Measurements from ENCODE around the gene UNC5C. TPM values are rescaled to one million over a fixed set of nuclear protein-coding genes. Genes with fewer than 3 reads are reported as not detected.
"Not testable (repeated sequence)": the region's sequence is repeated elsewhere in the genome, so short reads cannot be mapped to it uniquely, and the experiment has no call there.

The UNC5C gene
- total RNA-seq, 1 donor from 2014 or later, result 0.70 TPM

DNA sequence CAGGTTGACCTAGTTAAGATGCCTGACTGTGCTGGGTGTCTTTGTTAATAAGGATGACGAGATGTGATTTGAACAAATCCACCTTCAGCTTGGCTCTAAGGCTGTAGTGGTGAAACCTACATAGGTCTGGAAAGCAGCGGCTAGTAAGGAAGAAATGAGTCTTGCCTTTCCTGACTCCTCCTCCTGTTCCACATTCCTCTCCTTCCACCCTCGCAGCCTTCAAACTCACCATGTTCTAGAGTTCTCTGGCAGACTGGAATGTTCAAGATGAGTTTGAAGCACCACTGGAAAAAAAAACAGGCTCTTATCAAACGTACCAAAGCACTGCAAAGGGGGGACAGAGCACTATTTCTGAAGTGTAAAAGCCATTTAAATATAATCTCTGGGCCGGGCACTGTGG, 395.6 kb downstream of the UNC5C start:
- Mint-ChIP-seq H3K36me3 (ENCODE audit: unreplicated experiment) (no peaks in the 10 kb centered on the region), H3K27me3 (ENCODE audit: unreplicated experiment) (no peaks in the 10 kb centered on the region), H3K27ac (ENCODE audit: unreplicated experiment) (no peak overlapping the region), H3K4me1 (ENCODE audit: unreplicated experiment) (peaks cover 6% of the 10 kb centered on the region), H3K4me3 (ENCODE audit: unreplicated experiment) (no peak overlapping the region), H3K9me3 (ENCODE audit: unreplicated experiment) (no peaks in the 10 kb centered on the region)
- TF ChIP-seq, protein P1, sequence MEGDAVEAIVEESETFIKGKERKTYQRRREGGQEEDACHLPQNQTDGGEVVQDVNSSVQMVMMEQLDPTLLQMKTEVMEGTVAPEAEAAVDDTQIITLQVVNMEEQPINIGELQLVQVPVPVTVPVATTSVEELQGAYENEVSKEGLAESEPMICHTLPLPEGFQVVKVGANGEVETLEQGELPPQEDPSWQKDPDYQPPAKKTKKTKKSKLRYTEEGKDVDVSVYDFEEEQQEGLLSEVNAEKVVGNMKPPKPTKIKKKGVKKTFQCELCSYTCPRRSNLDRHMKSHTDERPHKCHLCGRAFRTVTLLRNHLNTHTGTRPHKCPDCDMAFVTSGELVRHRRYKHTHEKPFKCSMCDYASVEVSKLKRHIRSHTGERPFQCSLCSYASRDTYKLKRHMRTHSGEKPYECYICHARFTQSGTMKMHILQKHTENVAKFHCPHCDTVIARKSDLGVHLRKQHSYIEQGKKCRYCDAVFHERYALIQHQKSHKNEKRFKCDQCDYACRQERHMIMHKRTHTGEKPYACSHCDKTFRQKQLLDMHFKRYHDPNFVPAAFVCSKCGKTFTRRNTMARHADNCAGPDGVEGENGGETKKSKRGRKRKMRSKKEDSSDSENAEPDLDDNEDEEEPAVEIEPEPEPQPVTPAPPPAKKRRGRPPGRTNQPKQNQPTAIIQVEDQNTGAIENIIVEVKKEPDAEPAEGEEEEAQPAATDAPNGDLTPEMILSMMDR (IDR thresholded peaks at IDR 0.05), result no peak
- no peak for DNase-seq (ENCODE audit: extremely low spot score, unreplicated experiment)

DNA sequence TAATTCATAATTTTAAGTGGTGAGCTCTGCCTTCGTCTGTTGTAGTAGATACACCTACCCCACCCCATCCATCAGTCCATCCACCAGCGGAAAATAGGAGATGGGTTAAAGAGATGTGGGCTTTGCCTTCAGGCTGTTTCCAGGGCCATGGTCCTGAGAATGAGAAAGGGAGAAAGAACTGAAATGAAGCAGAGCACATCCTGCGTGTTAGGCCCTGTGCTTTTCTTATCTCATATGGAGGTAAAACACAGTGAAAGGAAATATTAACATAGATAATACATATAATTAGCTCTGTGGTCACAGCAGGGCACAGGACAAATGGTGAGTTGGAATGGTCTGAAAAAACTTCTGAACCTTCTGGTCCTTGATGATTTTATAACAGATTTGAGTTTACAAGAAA, 397.5 kb downstream of the UNC5C start:
- H3K27ac Mint-ChIP-seq (ENCODE audit: unreplicated experiment), result no peak overlapping the region
- H3K9me3 Mint-ChIP-seq (ENCODE audit: unreplicated experiment), result no peaks in the 10 kb centered on the region
- H3K36me3 Mint-ChIP-seq (ENCODE audit: unreplicated experiment), result no peaks in the 10 kb centered on the region
- TF ChIP-seq, protein P1 (IDR thresholded peaks at IDR 0.05), result no peak
- DNase-seq (ENCODE audit: extremely low spot score, unreplicated experiment), result no peak
- H3K27me3 Mint-ChIP-seq (ENCODE audit: unreplicated experiment), result peaks cover 4% of the 10 kb centered on the region
- H3K4me1 Mint-ChIP-seq (ENCODE audit: unreplicated experiment), result peaks cover 4% of the 10 kb centered on the region
- H3K4me3 Mint-ChIP-seq (ENCODE audit: unreplicated experiment), result no peak overlapping the region

DNA sequence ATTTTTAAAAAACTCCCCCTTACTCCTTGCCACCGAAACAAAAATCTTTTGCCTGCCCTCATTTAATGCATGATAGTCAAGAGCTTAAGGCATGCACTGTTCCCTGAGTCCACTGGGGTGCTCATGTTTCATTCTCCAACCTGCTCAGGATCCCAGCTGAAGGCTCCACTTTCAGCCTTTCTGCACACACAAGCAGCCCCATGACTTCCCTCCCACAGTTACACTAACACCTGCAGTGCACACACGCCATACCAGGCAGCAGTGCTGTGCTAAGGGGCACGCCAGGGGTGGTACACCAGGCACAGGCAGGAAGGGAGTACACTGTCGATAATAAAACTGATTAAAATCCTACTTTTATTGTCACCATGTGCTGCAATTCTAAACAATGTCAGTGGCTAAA, 405.8 kb downstream of the UNC5C start:
- H3K27ac Mint-ChIP-seq (ENCODE audit: unreplicated experiment), result no peak overlapping the region
- H3K27me3 Mint-ChIP-seq (ENCODE audit: unreplicated experiment), result peaks cover 4% of the 10 kb centered on the region
- TF ChIP-seq, protein P1 (IDR thresholded peaks at IDR 0.05), result no peak
- H3K36me3 Mint-ChIP-seq (ENCODE audit: unreplicated experiment), result peaks cover 5% of the 10 kb centered on the region
- H3K4me3 Mint-ChIP-seq (ENCODE audit: unreplicated experiment), result no peak overlapping the region
- H3K9me3 Mint-ChIP-seq (ENCODE audit: unreplicated experiment), result peaks cover 9% of the 10 kb centered on the region
- H3K4me1 Mint-ChIP-seq (ENCODE audit: unreplicated experiment), result no peaks in the 10 kb centered on the region
- no peak for DNase-seq (ENCODE audit: extremely low spot score, unreplicated experiment)

DNA sequence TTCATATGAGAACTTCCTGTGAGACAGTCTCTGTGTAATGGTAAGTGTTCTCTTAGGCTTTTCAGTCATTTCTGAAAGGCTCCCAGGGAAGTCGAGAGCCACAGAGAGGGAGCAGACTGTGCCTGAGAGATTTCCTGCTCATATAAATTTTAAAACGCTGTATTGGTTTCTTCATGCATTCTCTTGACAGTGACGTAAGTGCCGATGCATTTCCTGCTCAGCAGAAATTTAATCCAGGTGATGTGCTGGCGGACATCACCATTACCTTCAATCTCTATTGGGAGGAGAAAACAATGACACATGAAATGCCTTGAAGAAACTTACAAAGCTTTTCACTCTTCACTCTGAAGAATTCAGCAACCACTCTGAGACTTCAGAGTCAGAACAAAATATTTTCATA, 407.4 kb downstream of the UNC5C start:
- Mint-ChIP-seq H3K36me3 (ENCODE audit: unreplicated experiment) (peaks cover 6% of the 10 kb centered on the region), H3K9me3 (ENCODE audit: unreplicated experiment) (peaks cover 17% of the 10 kb centered on the region), H3K27me3 (ENCODE audit: unreplicated experiment) (peaks cover under 1% of the 10 kb centered on the region), H3K4me1 (ENCODE audit: unreplicated experiment) (no peaks in the 10 kb centered on the region), H3K27ac (ENCODE audit: unreplicated experiment) (no peak overlapping the region), H3K4me3 (ENCODE audit: unreplicated experiment) (no peak overlapping the region)
- TF ChIP-seq, protein P1 (IDR thresholded peaks at IDR 0.05), result no peak
- DNase-seq (ENCODE audit: extremely low spot score, unreplicated experiment), result no peak

DNA sequence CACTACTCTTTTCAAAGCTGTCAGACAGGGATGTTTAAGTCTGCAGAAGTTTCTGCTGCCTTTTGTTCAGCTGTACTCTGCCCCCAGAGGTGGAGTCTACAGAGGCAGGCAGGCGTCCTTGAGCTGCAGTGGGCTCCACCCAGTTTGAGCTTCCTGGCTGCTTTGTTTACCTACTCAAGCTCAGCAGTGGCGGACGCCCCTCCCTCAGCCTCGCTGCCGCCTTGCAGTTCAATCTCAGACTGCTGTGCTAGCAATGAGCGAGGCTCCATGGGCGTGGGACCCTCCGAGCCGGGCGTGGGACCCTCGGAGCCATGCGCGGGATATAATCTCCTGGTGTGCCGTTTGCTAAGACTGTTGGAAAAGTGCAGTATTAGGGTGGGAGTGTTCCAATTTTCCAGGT, 409.3 kb downstream of the UNC5C start:
- not testable (repeated sequence) for H3K4me3 Mint-ChIP-seq (ENCODE audit: unreplicated experiment)

DNA sequence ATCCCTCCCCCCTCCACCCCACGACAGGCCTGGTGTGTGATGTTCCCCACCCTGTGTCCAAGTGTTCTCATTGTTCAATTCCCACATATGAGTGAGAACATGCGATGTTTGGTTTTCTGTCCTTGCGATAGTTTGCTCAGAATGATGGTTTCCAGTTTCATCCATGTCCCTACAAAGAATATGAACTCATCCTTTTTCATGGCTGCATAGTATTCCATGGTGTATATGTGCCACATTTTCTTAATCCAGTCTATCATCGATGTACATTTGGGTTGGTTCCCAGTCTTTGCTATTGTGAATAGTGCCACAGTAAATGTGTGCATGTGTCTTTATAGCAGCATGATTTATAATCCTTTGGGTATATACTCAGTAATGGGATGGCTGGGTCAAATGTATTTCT, 414.8 kb downstream of the UNC5C start:
- not testable (repeated sequence) for H3K36me3 Mint-ChIP-seq (ENCODE audit: unreplicated experiment); H3K4me3 Mint-ChIP-seq (ENCODE audit: unreplicated experiment); DNase-seq (ENCODE audit: extremely low spot score, unreplicated experiment); H3K27ac Mint-ChIP-seq (ENCODE audit: unreplicated experiment); H3K27me3 Mint-ChIP-seq (ENCODE audit: unreplicated experiment)
- H3K4me1 Mint-ChIP-seq (ENCODE audit: unreplicated experiment), result peaks cover 23% of the 10 kb centered on the region
- H3K9me3 Mint-ChIP-seq (ENCODE audit: unreplicated experiment), result peaks cover 15% of the 10 kb centered on the region

More for the DNA sequence above, 409.3 kb downstream of the UNC5C start:
- not testable (repeated sequence) for H3K4me1 Mint-ChIP-seq (ENCODE audit: unreplicated experiment); H3K36me3 Mint-ChIP-seq (ENCODE audit: unreplicated experiment); DNase-seq (ENCODE audit: extremely low spot score, unreplicated experiment); H3K27me3 Mint-ChIP-seq (ENCODE audit: unreplicated experiment); H3K27ac Mint-ChIP-seq (ENCODE audit: unreplicated experiment)
- peaks cover 18% of the 10 kb centered on the region for H3K9me3 Mint-ChIP-seq (ENCODE audit: unreplicated experiment)

Data from osteocyte (in vitro differentiated cells).